GM21786 (cell line): ENCODE measurements around the gene SMIM22.

Source experiments
- ATAC-seq: cut with Tn5 transposase; IDR thresholded peaks from one replicate; pipeline ENCODE4 v1.9.1; 2021; ENCODE audit not compliant: unreplicated experiment

The SMIM22 gene

GRCh38 chr16:4814542-4815173 lies 19.5 kb downstream of the SMIM22 start:
- ATAC-seq: no peak

- ATAC-seq: no peak
Observed at GRCh38 chr16:4820652-4821051, 25.5 kb downstream of the SMIM22 start.

- ATAC-seq: no peak
Observed at GRCh38 chr16:4825196-4825595, 30.0 kb downstream of the SMIM22 start.

- no peak for ATAC-seq
Observed at GRCh38 chr16:4826526-4826925, 31.4 kb downstream of the SMIM22 start.

GRCh38 chr16:4826980-4827379 lies 31.8 kb downstream of the SMIM22 start:
- ATAC-seq: no peak

- ATAC-seq: no peak
Observed at GRCh38 chr16:4828567-4829321, 33.6 kb downstream of the SMIM22 start.

GRCh38 chr16:4830408-4830807 lies 35.2 kb downstream of the SMIM22 start:
- no peak for ATAC-seq

GRCh38 chr16:4831616-4832015 lies 36.4 kb downstream of the SMIM22 start:
- ATAC-seq: no peak

GRCh38 chr16:4832698-4833343 lies 37.7 kb downstream of the SMIM22 start:
- ATAC-seq: no peak

- ATAC-seq: no peak
Observed at GRCh38 chr16:4833584-4833983, 38.4 kb downstream of the SMIM22 start.

GRCh38 chr16:4836727-4837126 lies 41.6 kb downstream of the SMIM22 start:
- no peak for ATAC-seq

GRCh38 chr16:4837733-4838501 lies 42.7 kb downstream of the SMIM22 start:
- no peak for ATAC-seq

GRCh38 chr16:4839942-4840341 lies 44.8 kb downstream of the SMIM22 start:
- ATAC-seq: no peak

GRCh38 chr16:4840984-4841383 lies 45.8 kb downstream of the SMIM22 start:
- ATAC-seq: no peak
